ENCODE results near the gene MEGF8.
A peak's percentile ranks its signal among the peaks of the same experiment; 100 is the strongest.

MEGF8 gene

DNA sequence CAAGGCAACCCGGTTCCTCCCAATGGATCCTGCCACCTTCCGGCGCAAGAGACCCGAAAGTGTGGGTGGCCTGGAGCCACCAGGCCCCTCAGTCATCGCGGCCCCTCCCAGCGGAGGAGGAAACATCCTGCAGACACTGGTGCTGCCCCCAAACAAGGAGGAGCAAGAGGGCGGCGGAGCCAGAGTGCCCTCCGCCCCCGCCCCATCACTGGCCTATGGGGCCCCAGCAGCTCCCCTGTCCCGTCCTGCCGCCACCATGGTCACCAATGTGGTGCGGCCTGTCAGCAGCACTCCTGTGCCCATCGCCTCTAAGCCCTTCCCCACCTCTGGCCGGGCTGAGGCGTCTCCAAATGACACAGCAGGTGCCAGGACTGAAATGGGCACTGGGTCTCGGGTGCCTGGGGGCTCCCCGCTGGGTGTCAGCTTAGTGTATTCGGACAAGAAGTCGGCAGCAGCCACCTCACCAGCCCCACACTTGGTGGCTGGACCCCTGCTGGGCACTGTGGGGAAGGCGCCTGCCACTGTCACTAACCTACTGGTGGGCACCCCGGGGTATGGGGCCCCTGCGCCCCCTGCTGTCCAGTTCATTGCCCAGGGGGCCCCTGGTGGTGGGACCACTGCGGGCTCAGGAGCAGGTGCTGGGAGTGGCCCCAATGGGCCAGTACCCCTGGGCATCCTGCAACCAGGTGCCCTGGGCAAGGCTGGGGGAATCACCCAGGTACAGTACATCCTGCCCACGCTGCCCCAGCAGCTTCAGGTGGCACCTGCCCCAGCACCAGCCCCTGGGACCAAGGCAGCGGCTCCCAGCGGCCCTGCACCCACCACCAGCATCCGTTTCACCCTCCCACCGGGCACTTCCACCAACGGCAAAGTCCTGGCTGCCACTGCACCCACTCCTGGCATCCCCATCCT lies 34.7 kb upstream of the MEGF8 start:
- Mint-ChIP-seq H3K27ac (no peak overlapping the region), H3K4me1 (ENCODE audit: low read depth in 2 of 2) (peaks cover 5% of the 10 kb centered on the region in 2 donors), H3K27me3 (no peaks in the 10 kb centered on the region), H3K9me3 (no peaks in the 10 kb centered on the region), H3K4me3 (no peak overlapping the region), H3K36me3 (ENCODE audit: insufficient read depth) (peaks cover 39% of the 10 kb centered on the region)
- DNase-seq (peak; percentile 58 to 65 (median 58)), ATAC-seq (replicated peaks) (peak; percentile 83)

DNA sequence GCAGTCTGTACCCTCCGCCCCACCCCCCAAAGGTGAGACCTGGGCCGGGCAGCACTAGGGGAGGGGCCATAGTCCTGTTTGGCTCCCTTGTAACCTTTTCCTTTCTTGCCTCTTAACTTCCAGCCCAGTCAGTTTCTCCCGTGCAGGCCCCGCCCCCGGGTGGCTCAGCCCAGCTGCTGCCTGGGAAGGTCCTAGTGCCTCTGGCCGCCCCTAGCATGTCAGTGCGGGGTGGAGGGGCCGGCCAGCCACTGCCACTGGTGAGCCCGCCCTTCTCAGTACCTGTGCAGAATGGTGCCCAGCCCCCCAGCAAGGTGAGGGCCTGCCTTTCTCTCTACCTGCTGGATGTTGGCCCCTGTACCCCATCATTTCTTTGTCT lies 34.0 kb upstream of the MEGF8 start:
- H3K4me1 Mint-ChIP-seq (ENCODE audit: low read depth in 2 of 2), result peaks cover 0 to 2% of the 10 kb centered on the region in 2 donors
- no peaks in the 10 kb centered on the region for H3K27me3 Mint-ChIP-seq
- H3K27ac Mint-ChIP-seq, result peak overlapping the region; percentile 3 to 73
- peaks cover 40% of the 10 kb centered on the region for H3K36me3 Mint-ChIP-seq (ENCODE audit: insufficient read depth)
- DNase-seq (no peak), ATAC-seq (replicated peaks) (no peak)
- H3K4me3 Mint-ChIP-seq, result no peak overlapping the region
- no peaks in the 10 kb centered on the region for H3K9me3 Mint-ChIP-seq

DNA sequence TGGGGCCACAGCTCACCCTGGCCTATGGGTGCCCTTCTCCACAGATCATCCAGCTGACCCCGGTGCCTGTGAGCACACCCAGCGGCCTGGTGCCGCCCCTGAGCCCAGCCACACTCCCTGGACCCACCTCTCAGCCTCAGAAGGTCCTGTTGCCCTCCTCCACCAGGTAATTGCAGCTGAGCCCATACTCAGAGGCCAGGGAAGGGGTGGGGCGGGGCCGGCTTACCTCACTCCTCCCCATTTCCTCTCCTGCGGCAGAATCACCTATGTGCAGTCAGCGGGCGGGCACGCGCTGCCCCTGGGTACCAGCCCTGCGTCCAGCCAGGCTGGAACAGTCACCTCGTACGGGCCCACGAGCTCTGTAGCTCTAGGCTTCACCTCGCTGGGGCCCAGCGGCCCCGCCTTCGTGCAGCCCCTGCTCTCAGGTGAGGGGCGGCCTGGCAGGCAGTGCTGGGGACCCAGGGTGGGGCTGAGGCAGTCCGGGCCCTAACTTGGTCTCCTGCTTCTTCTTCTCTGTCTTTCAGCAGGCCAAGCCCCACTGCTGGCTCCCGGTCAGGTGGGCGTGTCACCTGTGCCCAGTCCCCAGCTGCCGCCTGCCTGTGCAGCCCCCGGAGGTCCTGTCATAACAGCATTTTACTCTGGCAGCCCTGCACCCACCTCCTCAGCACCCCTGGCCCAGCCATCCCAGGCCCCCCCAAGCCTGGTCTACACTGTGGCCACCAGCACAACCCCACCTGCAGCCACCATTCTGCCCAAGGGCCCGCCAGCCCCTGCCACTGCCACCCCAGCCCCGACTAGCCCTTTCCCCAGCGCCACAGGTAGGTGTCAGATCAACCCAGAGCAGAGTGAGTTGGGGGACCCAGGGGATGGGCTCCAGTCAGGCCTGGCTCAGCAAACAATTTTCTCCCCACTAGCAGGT lies 33.1 kb upstream of the MEGF8 start:
- Mint-ChIP-seq H3K36me3 (ENCODE audit: insufficient read depth) (peaks cover 43% of the 10 kb centered on the region), H3K4me3 (no peak overlapping the region), H3K27ac (peak overlapping the region; percentile 3 to 73), H3K4me1 (ENCODE audit: low read depth in 2 of 2) (peaks cover 0 to 2% of the 10 kb centered on the region in 2 donors), H3K9me3 (no peaks in the 10 kb centered on the region), H3K27me3 (no peaks in the 10 kb centered on the region)
- DNase-seq (no peak), ATAC-seq (replicated peaks) (no peak)

DNA sequence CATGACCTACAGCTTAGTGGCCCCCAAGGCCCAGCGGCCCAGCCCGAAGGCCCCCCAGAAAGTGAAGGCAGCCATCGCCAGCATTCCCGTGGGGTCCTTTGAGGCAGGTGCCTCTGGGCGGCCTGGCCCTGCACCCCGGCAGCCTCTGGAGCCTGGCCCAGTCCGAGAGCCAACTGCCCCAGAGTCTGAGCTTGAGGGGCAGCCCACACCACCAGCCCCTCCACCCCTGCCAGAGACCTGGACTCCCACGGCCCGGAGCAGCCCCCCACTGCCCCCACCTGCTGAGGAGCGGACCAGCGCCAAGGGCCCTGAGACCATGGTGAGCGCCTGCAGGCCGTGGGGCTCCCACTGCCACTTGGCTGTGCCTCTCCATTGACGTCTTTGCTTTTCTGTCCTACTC lies 32.5 kb upstream of the MEGF8 start:
- Mint-ChIP-seq H3K4me1 (ENCODE audit: low read depth in 2 of 2) (peaks cover 0 to 2% of the 10 kb centered on the region in 2 donors), H3K9me3 (no peaks in the 10 kb centered on the region), H3K27me3 (no peaks in the 10 kb centered on the region), H3K36me3 (ENCODE audit: insufficient read depth) (peaks cover 43% of the 10 kb centered on the region), H3K4me3 (no peak overlapping the region), H3K27ac (no peak overlapping the region)
- no peak for ATAC-seq (replicated peaks)
- DNase-seq, result no peak

DNA sequence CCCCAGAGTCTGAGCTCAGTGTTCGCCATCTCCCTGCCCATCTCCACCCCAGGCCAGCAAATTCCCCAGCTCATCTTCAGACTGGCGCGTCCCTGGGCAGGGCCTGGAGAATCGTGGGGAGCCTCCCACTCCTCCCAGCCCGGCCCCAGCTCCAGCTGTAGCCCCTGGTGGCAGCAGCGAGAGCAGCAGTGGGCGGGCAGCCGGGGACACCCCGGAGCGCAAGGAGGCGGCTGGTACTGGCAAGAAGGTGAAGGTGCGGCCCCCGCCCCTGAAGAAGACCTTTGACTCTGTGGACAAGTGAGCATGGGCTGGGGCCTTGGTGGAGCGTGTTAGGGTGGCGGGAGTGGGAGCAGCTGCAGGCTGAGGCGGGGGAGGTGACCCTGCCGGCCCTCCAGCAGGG lies 31.9 kb upstream of the MEGF8 start:
- H3K36me3 Mint-ChIP-seq (ENCODE audit: insufficient read depth), result peaks cover 41% of the 10 kb centered on the region

DNA sequence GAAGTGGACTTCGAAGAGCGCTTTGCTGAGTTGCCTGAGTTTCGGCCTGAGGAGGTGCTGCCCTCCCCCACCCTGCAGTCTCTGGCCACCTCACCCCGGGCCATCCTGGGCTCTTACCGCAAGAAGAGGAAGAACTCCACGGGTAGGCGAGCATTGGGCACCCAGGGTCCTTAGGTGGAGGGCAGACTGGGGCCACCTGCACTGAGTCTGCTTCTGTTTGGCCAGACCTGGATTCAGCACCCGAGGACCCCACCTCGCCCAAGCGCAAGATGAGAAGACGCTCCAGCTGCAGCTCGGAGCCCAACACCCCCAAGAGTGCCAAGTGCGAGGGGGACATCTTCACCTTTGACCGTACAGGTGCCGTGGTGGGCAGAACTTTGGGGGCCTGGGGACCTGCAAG lies 31.5 kb upstream of the MEGF8 start:
- Mint-ChIP-seq H3K27ac (peak overlapping the region in 1 of 2 donors; percentile 66), H3K9me3 (no peaks in the 10 kb centered on the region), H3K27me3 (no peaks in the 10 kb centered on the region), H3K4me1 (ENCODE audit: low read depth in 2 of 2) (peaks cover 0 to 2% of the 10 kb centered on the region in 2 donors), H3K4me3 (no peak overlapping the region), H3K36me3 (ENCODE audit: insufficient read depth) (peaks cover 37% of the 10 kb centered on the region)
- ATAC-seq (replicated peaks) (no peak), DNase-seq (no peak)

More for the DNA sequence above, 31.9 kb upstream of the MEGF8 start:
- peak overlapping the region in 1 of 2 donors; percentile 66 for H3K27ac Mint-ChIP-seq
- DNase-seq (no peak), ATAC-seq (replicated peaks) (no peak)
- H3K4me1 Mint-ChIP-seq (ENCODE audit: low read depth in 2 of 2), result peaks cover 0 to 2% of the 10 kb centered on the region in 2 donors
- H3K9me3 Mint-ChIP-seq, result no peaks in the 10 kb centered on the region
- no peaks in the 10 kb centered on the region for H3K27me3 Mint-ChIP-seq
- no peak overlapping the region for H3K4me3 Mint-ChIP-seq

DNA sequence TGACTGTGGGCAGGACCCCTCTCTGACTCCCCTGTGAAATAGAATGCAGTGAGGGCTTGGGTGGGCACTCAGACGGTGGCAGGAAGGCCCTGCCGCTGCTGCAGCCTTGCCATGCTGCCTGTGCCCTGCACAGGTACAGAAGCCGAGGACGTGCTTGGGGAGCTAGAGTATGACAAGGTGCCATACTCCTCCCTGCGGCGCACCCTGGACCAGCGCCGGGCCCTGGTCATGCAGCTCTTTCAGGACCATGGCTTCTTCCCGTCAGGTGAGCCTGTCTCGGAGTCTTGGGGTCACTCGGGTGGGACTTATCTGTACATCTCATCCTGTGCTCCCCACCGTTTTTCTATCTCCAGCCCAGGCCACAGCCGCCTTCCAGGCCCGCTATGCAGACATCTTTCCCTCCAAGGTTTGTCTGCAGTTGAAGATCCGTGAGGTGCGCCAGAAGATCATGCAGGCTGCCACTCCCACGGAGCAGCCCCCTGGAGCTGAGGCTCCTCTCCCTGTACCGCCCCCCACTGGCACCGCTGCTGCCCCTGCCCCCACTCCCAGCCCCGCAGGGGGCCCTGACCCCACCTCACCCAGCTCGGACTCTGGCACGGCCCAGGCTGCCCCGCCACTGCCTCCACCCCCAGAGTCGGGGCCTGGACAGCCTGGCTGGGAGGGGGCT lies 30.8 kb upstream of the MEGF8 start:
- ATAC-seq (replicated peaks) (no peak), DNase-seq (no peak)
- Mint-ChIP-seq H3K4me3 (no peak overlapping the region), H3K27me3 (no peaks in the 10 kb centered on the region), H3K36me3 (ENCODE audit: insufficient read depth) (peaks cover 40% of the 10 kb centered on the region), H3K4me1 (ENCODE audit: low read depth in 2 of 2) (peaks cover 0 to 2% of the 10 kb centered on the region in 2 donors), H3K27ac (no peak overlapping the region), H3K9me3 (no peaks in the 10 kb centered on the region)

DNA sequence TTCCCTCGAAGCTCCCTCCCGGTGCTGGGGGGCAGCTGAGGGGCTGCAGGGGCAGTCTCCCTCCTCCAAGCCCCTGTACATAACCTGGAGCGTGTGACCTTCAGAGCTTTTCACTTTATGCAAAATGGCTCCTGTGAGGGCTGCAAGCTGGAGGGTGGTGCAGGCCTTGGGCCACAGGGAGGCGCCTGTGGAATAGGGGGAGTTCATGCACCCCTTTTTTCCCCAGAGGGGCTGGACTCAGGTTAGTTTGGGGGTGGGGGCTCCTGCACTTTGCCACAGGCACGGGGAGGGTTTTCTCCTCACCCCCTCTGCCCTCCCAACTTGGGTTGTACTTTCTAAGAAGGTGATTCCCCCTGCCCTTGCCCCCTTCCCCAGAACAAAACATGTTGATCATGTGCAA lies 30.1 kb upstream of the MEGF8 start:
- Mint-ChIP-seq H3K4me1 (ENCODE audit: low read depth in 2 of 2) (peaks cover 0 to 2% of the 10 kb centered on the region in 2 donors), H3K27ac (no peak overlapping the region), H3K36me3 (ENCODE audit: insufficient read depth) (peaks cover 40% of the 10 kb centered on the region), H3K4me3 (no peak overlapping the region), H3K27me3 (no peaks in the 10 kb centered on the region), H3K9me3 (no peaks in the 10 kb centered on the region)
- ATAC-seq (replicated peaks) (no peak), DNase-seq (no peak)

DNA sequence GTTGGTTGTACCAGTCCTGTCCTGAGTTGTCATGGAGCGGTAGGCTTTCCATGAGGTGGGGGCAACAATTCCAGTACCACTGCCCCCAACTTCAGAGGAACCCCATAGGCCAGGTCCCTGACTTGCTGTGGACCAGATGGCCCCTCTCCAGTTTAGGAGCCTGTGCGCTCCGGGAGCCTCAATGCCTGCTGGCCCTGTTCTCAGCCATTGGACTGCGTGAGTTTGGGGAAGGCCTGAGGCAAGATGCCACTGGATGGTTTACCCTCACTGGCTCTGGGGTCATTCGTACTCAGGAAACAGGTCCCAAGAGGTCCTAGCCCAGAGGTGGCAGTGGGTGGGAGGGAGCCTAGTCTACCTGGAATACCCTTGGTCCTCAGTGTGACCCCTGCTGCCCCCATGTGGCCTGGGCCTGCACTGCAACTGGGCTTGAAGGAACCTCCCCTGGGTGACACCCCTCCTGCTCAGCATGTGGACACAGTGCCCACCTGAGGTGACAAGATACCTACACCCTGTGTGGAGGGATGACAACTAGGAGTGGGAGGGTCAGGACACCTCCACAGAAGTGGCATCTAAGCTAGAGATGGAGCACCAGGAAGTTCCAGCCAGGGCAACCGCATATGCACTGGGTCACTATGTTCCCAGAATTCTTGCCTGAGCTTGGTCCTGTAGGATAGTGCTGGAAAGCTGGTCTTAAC lies 29.5 kb upstream of the MEGF8 start:
- DNase-seq, result peak; percentile 91 to 96 (median 94)
- peak; percentile 93 for ATAC-seq (replicated peaks)
- Mint-ChIP-seq H3K4me3 (no peak overlapping the region), H3K4me1 (ENCODE audit: low read depth in 2 of 2) (peaks cover 0 to 2% of the 10 kb centered on the region in 2 donors), H3K27ac (no peak overlapping the region), H3K9me3 (no peaks in the 10 kb centered on the region), H3K27me3 (no peaks in the 10 kb centered on the region), H3K36me3 (ENCODE audit: insufficient read depth) (peaks cover 39% of the 10 kb centered on the region)

DNA sequence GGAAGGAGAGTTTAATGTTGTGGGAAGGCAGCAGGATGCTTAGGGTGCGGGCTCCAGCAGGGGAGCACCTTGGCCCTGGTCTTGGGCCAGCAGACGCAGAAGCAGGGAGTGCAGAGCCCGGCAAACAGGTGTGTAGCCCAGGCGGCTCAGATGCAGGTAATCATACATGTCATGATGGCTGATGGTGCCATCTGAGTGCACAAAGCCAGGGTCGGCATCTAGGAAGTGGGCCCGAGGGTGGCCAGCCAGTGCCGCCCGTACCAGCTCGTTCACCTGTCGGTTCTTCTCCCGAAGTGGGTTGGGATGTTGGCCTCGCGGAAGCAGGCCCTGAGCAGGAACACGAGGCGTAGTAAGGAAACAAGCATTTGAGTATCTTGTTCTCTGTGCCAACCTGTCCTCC lies 28.4 kb upstream of the MEGF8 start:
- no peak for DNase-seq
- H3K27me3 Mint-ChIP-seq, result no peaks in the 10 kb centered on the region
- H3K4me1 Mint-ChIP-seq (ENCODE audit: low read depth in 2 of 2), result peaks cover 0 to 11% of the 10 kb centered on the region in 2 donors
- H3K4me3 Mint-ChIP-seq, result no peak overlapping the region
- H3K36me3 Mint-ChIP-seq (ENCODE audit: insufficient read depth), result peaks cover 28% of the 10 kb centered on the region
- no peak for ATAC-seq (replicated peaks)
- H3K9me3 Mint-ChIP-seq, result no peaks in the 10 kb centered on the region
- H3K27ac Mint-ChIP-seq, result peak overlapping the region in 1 of 2 donors; percentile 69

DNA sequence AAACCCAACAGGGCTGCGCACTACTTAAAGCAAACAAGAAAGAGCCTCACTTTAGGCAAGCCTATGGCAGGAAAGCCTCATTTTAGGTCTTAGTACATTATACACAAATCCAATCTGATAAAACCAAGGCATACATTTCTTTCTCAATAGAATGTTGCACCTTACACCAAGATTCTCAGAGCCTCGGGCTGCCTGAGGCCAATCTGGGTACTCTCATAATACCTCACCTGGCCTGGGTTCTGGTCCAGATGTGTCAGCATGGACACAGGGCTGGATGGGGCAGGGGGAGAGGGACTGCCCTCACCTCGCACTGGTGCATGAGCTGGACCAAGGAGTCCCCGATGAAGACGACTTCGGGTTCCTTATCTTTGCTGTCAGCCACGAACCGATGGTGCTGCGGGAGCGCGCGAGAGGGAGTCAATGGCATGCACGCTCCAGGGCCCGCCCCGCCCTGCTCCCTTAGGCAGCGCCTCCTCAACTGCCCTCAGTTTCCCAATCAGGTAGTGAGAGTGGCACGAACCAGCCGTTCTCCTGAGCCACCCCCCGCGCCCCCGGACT lies 23.7 kb upstream of the MEGF8 start, which contains the start of gene PRR19:
Gene PRR19, plus strand, starts transcription at position 487 of the 558 bp plus-strand sequence. CDS start 7,453 bp downstream, outside the sequence.
- Mint-ChIP-seq H3K4me3 (peak within 1 kb of the TSS; percentile 90 to 92), H3K27me3 (no peaks in the 10 kb centered on the region), H3K27ac (peak within 1 kb of the TSS; percentile 59 to 78), H3K4me1 (ENCODE audit: low read depth in 2 of 2) (peaks cover 11 to 20% of the 10 kb centered on the region in 2 donors), H3K36me3 (ENCODE audit: insufficient read depth) (peaks cover 7% of the 10 kb centered on the region), H3K9me3 (no peaks in the 10 kb centered on the region)
- DNase-seq, result no peak
- peak; percentile 6 for ATAC-seq (replicated peaks)

DNA sequence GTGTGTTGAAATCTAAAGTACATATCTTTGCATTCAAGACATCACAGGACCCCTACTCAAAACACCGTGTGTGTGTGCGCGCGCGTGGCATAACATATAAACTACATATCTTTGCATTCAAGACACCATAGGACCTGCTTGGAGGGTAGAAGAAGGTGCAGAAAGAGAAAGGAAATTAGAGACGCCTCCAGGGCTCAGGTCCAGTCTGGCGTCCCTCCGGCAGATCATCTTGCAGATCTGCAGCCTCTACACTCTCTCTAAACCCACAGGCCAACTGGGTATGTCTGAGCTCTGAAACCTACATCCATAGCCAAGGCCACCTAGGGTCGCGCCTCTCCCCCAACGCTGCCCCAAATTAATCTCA lies 22.4 kb upstream of the MEGF8 start:
- Mint-ChIP-seq H3K4me1 (ENCODE audit: low read depth in 2 of 2) (peaks cover 11 to 20% of the 10 kb centered on the region in 2 donors), H3K27me3 (no peaks in the 10 kb centered on the region), H3K4me3 (peak overlapping the region; percentile 90 to 92), H3K9me3 (no peaks in the 10 kb centered on the region), H3K36me3 (ENCODE audit: insufficient read depth) (peaks cover 7% of the 10 kb centered on the region), H3K27ac (peak overlapping the region; percentile 59 to 78)
- ATAC-seq (replicated peaks) (no peak), DNase-seq (no peak)
